GM18508 (cell line): ENCODE data around the gene ADAM19.

Source experiments
- ATAC-seq: cut with Tn5 transposase; IDR thresholded peaks from one replicate; pipeline ENCODE4 v1.9.1; 2021; ENCODE audit warnings: moderate number of reproducible peaks; ENCODE audit not compliant: insufficient read depth, unreplicated experiment

Gene ADAM19

GRCh38 chr5:157596487-157596886 is 20.9 kb upstream of the ADAM19 start:
- ATAC-seq, result peak; percentile 50

GRCh38 chr5:157594675-157595459 is 19.3 kb upstream of the ADAM19 start:
- no peak for ATAC-seq

DNA sequence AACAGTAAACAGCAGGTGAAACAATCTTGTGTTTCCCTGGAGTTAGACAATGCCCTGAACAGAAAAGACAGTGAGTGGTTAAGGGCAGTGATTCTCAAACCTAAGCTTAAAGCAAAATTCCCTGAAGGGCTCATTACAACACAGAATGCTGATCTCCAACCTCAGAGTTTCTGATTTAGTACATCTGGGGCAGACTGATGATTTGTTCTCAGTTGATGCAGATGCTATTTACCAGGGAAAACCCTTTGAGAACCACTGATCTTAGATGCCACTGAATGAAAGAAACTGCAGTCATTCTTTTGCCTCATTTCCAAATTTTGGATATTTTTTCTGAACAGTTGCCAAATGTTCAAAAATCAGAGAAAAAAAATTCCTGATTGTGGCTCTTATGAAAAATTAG is 18.7 kb upstream of the ADAM19 start:
- no peak for ATAC-seq

DNA sequence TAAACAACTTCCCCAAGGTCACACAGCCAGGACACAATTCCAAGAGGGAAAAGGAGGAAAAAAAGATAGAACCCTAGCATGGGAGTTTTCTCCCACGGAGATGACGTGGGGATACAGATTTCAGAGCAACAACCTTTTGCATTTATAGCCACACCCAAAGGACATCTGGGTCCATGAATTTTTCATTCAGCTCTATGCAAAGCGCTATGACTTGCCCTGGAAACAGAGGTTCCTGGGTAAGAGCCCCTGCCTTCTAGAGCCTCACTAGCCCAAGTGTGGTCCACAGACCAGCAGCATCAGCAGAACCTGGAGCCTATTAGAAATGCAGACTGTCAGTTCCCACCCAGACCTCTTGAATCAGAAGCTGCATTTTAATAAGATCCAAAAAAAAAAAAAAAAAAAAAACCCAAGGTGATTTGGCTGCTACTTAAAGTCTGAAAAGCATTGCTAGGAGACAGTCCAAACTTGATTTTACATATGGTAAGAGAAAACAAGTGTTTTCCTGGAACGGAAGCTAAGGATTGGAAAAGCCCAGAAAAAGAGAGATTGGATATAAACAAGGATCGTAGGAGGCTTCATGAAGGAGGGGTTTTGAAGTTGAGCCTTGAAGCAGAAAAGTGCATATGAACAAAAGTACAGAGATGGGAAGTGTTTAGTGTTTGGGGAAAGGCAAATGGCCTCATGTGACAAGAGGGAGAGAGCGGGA is 17.6 kb upstream of the ADAM19 start:
- no peak for ATAC-seq

DNA sequence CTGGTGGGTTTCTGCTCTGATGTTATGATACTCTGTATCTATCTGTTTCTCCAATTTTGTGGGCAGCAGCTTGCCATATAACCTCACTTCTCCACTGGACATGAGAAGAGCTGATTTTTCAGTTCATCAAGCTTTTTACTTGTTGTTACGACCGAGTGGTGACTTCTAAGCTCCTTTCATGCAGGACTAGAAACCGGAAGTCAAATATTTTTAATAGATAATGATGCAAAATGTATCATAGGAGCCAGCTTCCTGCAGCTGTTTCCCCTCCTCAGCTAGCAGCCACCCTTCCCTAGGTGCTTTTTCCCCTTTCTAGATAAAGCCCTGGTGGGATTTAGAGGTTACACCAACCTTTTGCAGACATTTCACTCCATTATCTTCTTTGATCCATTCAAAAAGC is 17.0 kb upstream of the ADAM19 start:
- no peak for ATAC-seq

GRCh38 chr5:157590478-157590877 is 14.9 kb upstream of the ADAM19 start:
- no peak for ATAC-seq

GRCh38 chr5:157584628-157585027 is 9.1 kb upstream of the ADAM19 start:
- no peak for ATAC-seq

DNA sequence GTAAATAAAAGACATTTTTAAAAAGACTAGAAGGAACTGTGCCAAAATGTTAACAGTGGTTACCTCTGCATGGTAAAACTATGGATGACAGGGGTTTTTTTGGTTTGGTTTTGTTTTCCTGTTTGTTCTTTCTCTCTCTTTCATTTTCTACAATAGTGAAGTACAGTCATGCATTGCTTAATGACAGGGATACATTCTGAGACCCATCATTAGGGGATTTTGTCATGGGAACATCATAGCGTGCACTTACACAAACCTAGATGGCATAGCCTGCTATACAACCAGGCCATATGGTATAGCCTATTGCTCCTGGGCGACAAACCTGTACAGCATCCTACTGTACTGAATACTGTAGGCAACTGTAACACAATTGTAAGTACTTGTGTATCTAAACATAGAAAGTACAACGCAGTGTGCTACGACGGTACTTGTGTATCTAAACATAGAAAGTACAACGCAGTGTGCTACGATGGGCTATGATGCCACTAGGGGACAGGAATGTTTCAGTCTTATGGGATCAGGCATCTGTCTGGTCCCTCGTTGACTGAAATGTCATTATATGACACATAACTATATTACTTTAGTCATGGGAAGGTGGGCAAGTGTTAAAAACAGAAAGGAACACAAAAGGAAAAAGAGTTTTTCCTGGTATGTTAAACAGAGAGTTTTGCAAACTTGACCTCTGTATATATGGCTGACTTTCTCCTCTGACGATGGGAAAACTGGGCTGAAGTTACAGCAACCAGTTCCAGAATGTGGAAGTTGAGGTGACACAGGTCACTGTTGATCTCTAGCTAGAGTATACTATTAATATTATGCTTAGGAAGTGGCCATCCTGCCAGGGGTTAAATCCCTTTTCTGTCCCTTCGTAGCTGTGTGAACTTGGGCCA is 7.4 kb upstream of the ADAM19 start:
- ATAC-seq, result peak; percentile 44

DNA sequence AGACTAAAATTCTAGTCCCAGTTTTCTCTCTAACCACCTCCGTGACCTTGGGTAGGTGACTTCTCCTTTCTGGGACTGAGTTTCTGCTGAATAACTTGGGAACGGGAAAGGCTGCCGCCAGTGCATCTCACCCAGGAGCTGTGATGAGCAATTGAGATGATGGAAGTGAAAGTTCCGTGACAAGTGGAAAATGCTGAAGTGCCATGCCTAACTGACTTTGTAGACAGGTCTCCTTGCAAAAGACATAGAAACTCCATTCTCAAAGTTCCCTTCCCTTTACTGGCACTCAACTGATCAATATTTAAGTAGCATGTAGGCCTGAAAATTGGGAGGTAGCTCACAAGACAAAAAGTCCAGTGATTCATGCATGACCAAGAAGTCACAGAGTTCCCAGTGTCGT is 6.3 kb upstream of the ADAM19 start:
- ATAC-seq, result no peak

GRCh38 chr5:157578079-157578780 is 2.7 kb upstream of the ADAM19 start:
- no peak for ATAC-seq

GRCh38 chr5:157576678-157577077 is 1.1 kb upstream of the ADAM19 start:
- ATAC-seq, result no peak

GRCh38 chr5:157574456-157575380 is 857 bp downstream of the ADAM19 start:
- ATAC-seq, result no peak

- ATAC-seq, result peak; percentile 96
Observed at GRCh38 chr5:157571357-157571827, 4.2 kb downstream of the ADAM19 start.

DNA sequence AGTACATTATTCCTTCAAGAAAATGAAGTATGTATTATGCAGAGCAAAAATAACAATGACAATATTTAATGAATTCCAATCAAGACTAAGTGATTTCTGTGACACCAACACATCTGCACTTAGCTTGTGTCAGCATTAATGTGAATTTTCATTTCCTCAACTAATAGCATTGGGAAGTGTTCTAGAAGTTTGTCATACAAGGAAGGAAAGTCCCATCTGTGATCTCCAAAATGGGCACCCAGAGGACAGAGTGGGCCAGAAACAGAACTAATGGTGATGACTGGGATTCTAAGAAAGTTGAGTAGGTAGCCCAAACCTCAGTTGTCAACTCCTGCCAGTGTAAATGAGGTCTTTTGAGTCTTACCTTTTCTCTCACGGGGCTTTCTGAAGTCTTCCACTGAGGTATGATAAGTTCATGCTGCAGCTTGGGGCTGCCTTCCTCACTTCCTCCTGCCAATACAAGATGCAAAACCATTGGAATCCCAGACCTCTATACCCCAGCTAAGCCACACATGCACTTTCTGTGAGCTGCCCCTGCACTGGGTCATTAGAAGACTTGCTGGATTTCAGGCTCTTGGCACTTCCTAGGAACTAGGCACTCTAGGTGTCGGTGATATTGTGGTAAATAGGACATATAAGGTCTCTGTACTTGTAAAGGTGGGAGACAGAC is 4.9 kb downstream of the ADAM19 start:
- peak; percentile 1 for ATAC-seq

DNA sequence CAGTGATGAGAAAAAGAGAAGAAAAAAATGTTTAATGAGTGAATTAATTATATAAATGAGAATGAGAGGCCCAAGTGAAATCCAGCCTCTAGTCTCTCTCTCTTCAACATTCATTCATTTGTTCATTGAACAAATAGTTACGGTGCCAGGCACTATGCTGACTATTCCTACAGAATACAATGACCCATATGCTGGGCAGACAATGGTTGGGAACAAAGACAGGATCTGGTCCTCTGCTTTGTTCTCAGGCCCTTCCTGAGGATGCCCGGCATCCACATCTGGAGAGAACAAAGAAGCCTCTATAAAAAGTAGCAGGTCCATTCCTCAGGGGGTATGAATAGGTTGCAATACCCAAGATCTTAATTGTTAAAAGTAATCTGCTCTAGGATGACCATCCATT is 6.9 kb downstream of the ADAM19 start:
- ATAC-seq, result no peak

GRCh38 chr5:157568222-157568621 is 7.4 kb downstream of the ADAM19 start:
- no peak for ATAC-seq

GRCh38 chr5:157566902-157567489 is 8.6 kb downstream of the ADAM19 start:
- no peak for ATAC-seq
